DND-41 (cell line): ENCODE results near the gene LRFN4.

Experiments
- ATAC-seq: fragments of 200-7000 bp; cut with Tn5 transposase; 3 replicates; pipeline ENCODE4 v1.9.1; 2021; ENCODE audit warnings: low read depth; ENCODE audit not compliant: insufficient read depth
- DNase-seq: peaks from one replicate; pipeline ENCODE4 v3.0.0-alpha.2; 2020
- H2AFZ ChIP-seq: 2 replicates; pipeline ENCODE4 v1.6.0; 2012; ENCODE audit warnings: low read depth, low read length
- H3K27ac ChIP-seq: 2 replicates; pipeline ENCODE4 v1.5.1; 2012; ENCODE audit warnings: low read length, inconsistent platforms
- H3K27me3 ChIP-seq: fragments of 200-600 bp; sonication (generic); 2 replicates; pipeline ENCODE4 v1.6.0; 2012; ENCODE audit warnings: low read length, mild to moderate bottlenecking, inconsistent platforms; ENCODE audit not compliant: insufficient read depth, poor library complexity
- H3K36me3 ChIP-seq: 2 replicates; pipeline ENCODE4 v1.5.1; 2012; ENCODE audit warnings: low read length, inconsistent platforms; ENCODE audit not compliant: insufficient read depth
- H3K4me1 ChIP-seq: 2 replicates; pipeline ENCODE4 v1.5.1; 2012; ENCODE audit warnings: mild to moderate bottlenecking, low read length; ENCODE audit not compliant: insufficient read depth
- H3K4me2 ChIP-seq: 2 replicates; pipeline ENCODE4 v1.6.0; 2012; ENCODE audit warnings: mild to moderate bottlenecking, moderate library complexity, low read length, inconsistent platforms; ENCODE audit not compliant: insufficient read depth
- H3K4me3 ChIP-seq, 2 experiments: fragments of 200-600 bp in 1 of 2; shearing (Covaris generic) in 1 of 2; 2 replicates each; pipeline ENCODE4 v1.5.1; 2012 to 2016; ENCODE audit warnings: inconsistent platforms in 2 of 2, low read length in 2 of 2, mild to moderate bottlenecking in 2 of 2, low read depth in 1 of 2, moderate library complexity in 1 of 2
- H3K79me2 ChIP-seq: 2 replicates; pipeline ENCODE4 v1.6.0; 2012; ENCODE audit warnings: low read length, inconsistent platforms; ENCODE audit not compliant: insufficient read depth
- H3K9ac ChIP-seq: 2 replicates; pipeline ENCODE4 v1.6.0; 2012; ENCODE audit warnings: low read depth, mild to moderate bottlenecking, inconsistent platforms, low read length, moderate library complexity
- H3K9me3 ChIP-seq: 2 replicates; pipeline ENCODE4 v1.5.1; 2012; ENCODE audit warnings: low read length, moderate library complexity, mild to moderate bottlenecking, inconsistent platforms; ENCODE audit not compliant: insufficient read depth, severe bottlenecking
- H4K20me1 ChIP-seq: 2 replicates; pipeline ENCODE4 v1.6.0; 2012; ENCODE audit warnings: low read length; ENCODE audit not compliant: insufficient read depth
- EZH2 ChIP-seq: IDR thresholded peaks from 3 replicates; pipeline ENCODE4 v1.6.1; 2012; ENCODE audit warnings: borderline replicate concordance, low read depth, mild to moderate bottlenecking, moderate library complexity, low read length, inconsistent platforms; ENCODE audit not compliant: severe bottlenecking
- TF ChIP-seq, protein P1 (sequence below): IDR thresholded peaks from 2 replicates; pipeline ENCODE4 v1.5.1; 2012; ENCODE audit warnings: borderline replicate concordance, low read length, moderate library complexity, mild to moderate bottlenecking; ENCODE audit not compliant: poor library complexity, severe bottlenecking; ENCODE audit errors: extremely low read depth

The LRFN4 gene

DNA sequence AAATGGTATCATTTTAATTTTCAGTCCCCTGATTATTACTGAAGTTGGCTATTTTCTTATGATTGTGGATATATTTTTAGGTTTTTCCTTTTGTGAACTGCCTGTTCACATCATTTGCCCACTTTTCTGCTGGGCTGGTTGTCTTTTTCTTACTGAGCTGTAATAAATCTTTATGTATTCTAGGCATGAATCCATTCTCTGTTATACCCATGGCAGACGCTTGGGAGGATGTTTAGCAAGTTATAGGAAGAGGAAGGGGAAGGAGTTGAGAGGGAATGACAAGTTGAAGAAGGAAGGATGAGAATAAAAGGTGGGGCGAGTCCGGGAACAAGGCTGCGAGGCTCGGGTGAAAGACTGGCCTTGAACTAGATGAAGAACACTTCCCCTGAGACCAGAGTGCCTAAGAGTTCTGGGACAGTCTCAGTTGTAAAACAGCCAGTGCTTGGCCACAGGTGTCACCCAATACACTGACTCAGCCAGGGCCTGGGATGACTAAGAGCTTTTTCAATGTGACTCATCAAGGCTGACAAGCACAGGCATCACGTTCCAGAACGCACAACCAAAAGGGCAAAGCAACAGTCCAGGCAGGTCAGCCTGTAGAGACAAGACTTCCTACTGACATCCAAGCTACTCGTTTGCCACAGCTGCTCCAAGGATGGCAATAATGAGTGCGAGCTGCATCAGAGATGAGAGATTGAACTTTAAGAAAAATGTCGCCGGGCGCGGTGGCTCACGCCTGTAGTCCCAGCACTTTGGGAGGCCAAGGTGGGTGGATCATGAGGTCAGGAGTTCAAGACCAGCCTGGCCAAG, 35.2 kb downstream of the LRFN4 start:
- DNase-seq (no peak), ATAC-seq (no peak)
- Histone ChIP-seq H3K27me3 (no peaks in the 10 kb centered on the region), H3K79me2 (no peaks in the 10 kb centered on the region), H2AFZ (no peak overlapping the region), H3K4me1 (no peaks in the 10 kb centered on the region), H3K36me3 (no peaks in the 10 kb centered on the region), H3K4me2 (no peak overlapping the region), H3K4me3 (no peak overlapping the region), H3K9ac (no peak overlapping the region), H3K27ac (no peak overlapping the region), H4K20me1 (no peaks in the 10 kb centered on the region; the same call in 1 of the 2 replicates), H3K9me3 (no peaks in the 10 kb centered on the region)
- TF ChIP-seq, protein P1, sequence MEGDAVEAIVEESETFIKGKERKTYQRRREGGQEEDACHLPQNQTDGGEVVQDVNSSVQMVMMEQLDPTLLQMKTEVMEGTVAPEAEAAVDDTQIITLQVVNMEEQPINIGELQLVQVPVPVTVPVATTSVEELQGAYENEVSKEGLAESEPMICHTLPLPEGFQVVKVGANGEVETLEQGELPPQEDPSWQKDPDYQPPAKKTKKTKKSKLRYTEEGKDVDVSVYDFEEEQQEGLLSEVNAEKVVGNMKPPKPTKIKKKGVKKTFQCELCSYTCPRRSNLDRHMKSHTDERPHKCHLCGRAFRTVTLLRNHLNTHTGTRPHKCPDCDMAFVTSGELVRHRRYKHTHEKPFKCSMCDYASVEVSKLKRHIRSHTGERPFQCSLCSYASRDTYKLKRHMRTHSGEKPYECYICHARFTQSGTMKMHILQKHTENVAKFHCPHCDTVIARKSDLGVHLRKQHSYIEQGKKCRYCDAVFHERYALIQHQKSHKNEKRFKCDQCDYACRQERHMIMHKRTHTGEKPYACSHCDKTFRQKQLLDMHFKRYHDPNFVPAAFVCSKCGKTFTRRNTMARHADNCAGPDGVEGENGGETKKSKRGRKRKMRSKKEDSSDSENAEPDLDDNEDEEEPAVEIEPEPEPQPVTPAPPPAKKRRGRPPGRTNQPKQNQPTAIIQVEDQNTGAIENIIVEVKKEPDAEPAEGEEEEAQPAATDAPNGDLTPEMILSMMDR = no peak
- no peak for TF ChIP-seq EZH2

DNA sequence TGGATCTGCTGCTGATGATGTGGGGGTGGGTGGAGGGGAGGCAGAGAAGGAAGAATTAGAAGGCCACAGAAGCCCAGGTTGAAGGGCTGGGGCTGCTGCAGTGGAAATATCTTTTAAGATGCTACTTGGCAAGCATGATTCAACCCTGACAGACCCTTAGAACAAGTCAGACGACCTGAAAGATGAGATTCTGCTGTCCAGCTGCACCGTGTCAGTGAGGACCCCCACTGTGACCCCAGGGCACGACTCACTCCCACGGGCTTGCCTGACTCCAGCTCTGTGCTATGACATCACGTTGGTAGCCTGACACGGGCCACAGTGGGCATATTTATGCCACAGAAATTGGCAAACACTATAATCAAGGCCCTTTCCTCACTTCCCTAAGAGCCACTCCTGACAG, 36.0 kb downstream of the LRFN4 start:
- TF ChIP-seq EZH2 = no peak
- TF ChIP-seq, protein P1 = no peak
- H3K4me2 ChIP-seq = no peak overlapping the region

DNA sequence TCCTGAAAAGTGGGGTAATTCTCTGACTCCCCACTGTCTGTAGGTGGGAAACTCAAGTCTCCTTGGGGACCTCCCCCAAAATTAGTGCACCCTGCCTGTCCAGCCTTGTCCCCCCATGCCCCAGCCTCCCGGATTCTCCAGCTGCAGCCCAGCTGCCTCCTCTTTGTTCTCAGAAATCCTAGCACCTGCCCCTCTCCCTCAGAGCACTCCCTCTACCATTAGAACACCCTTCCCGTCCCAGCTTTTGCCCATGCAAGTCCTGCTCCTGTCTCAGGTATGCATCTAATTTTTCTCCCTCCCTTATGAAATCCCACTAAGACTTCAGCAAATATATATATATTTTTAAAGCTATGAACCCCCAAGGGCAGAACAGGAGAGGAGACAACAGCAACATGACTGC, 37.3 kb downstream of the LRFN4 start:
- DNase-seq (no peak), ATAC-seq (no peak)
- Histone ChIP-seq H3K27me3 (no peaks in the 10 kb centered on the region), H3K4me2 (no peak overlapping the region), H3K4me1 (no peaks in the 10 kb centered on the region), H3K9ac (no peak overlapping the region), H2AFZ (no peak overlapping the region), H3K79me2 (no peaks in the 10 kb centered on the region), H3K4me3 (no peak overlapping the region), H3K36me3 (no peaks in the 10 kb centered on the region), H3K27ac (no peak overlapping the region), H4K20me1 (no peaks in the 10 kb centered on the region; the same call in 1 of the 2 replicates), H3K9me3 (no peaks in the 10 kb centered on the region)
- TF ChIP-seq, protein P1 = no peak
- no peak for TF ChIP-seq EZH2

More for the DNA sequence above, 36.0 kb downstream of the LRFN4 start:
- H3K9me3 ChIP-seq = no peaks in the 10 kb centered on the region
- no peaks in the 10 kb centered on the region for H3K79me2 ChIP-seq
- H3K27me3 ChIP-seq = no peaks in the 10 kb centered on the region
- H3K36me3 ChIP-seq = no peaks in the 10 kb centered on the region
- H3K9ac ChIP-seq = no peak overlapping the region
- H3K4me1 ChIP-seq = no peaks in the 10 kb centered on the region
- H3K4me3 ChIP-seq = no peak overlapping the region
- no peak overlapping the region for H2AFZ ChIP-seq
- H3K27ac ChIP-seq = no peak overlapping the region
- no peak for DNase-seq
- no peak for ATAC-seq
- H4K20me1 ChIP-seq = no peaks in the 10 kb centered on the region; the same call in 1 of the 2 replicates
